ENCODE data around the gene DOCK4.

The DOCK4 gene

GRCh38 chr7:111844904-111845671, 361.1 kb downstream of the DOCK4 start:
- DNase-seq (ENCODE audit: low spot score) = no peak
- TF ChIP-seq CTCF (IDR thresholded peaks at IDR 0.05; ENCODE audit: extremely low read depth, insufficient read depth, missing control alignments) = no peak
- in situ Hi-C loops (cut with MboI; ENCODE audit: low pct_unique_long_range_greater_than_20kb, low sequenced_read_pairs, unreplicated experiment) = no loop called here

- in situ Hi-C loops (cut with MboI; ENCODE audit: low pct_unique_long_range_greater_than_20kb, low sequenced_read_pairs, unreplicated experiment) = no loop called here
- TF ChIP-seq CTCF (IDR thresholded peaks at IDR 0.05; ENCODE audit: extremely low read depth, insufficient read depth, missing control alignments) = no peak
- DNase-seq (ENCODE audit: low spot score) = no peak
Measured at GRCh38 chr7:111842491-111842890, 363.7 kb downstream of the DOCK4 start.

GRCh38 chr7:111841596-111842205, 364.5 kb downstream of the DOCK4 start:
- in situ Hi-C loops (cut with MboI; ENCODE audit: low pct_unique_long_range_greater_than_20kb, low sequenced_read_pairs, unreplicated experiment) = no loop called here
- no peak for TF ChIP-seq CTCF (IDR thresholded peaks at IDR 0.05; ENCODE audit: extremely low read depth, insufficient read depth, missing control alignments)
- DNase-seq (ENCODE audit: low spot score) = no peak

GRCh38 chr7:111840528-111840927, 365.7 kb downstream of the DOCK4 start:
- TF ChIP-seq CTCF (IDR thresholded peaks at IDR 0.05; ENCODE audit: extremely low read depth, insufficient read depth, missing control alignments) = no peak
- in situ Hi-C loops (cut with MboI; ENCODE audit: low pct_unique_long_range_greater_than_20kb, low sequenced_read_pairs, unreplicated experiment) = no loop called here
- DNase-seq (ENCODE audit: low spot score) = no peak

GRCh38 chr7:111839261-111839660, 366.9 kb downstream of the DOCK4 start:
- TF ChIP-seq CTCF (IDR thresholded peaks at IDR 0.05; ENCODE audit: extremely low read depth, insufficient read depth, missing control alignments) = no peak
- in situ Hi-C loops (cut with MboI; ENCODE audit: low pct_unique_long_range_greater_than_20kb, low sequenced_read_pairs, unreplicated experiment) = no loop called here
- DNase-seq (ENCODE audit: low spot score) = no peak

GRCh38 chr7:111836592-111836991, 369.6 kb downstream of the DOCK4 start:
- no peak for TF ChIP-seq CTCF (IDR thresholded peaks at IDR 0.05; ENCODE audit: extremely low read depth, insufficient read depth, missing control alignments)
- in situ Hi-C loops (cut with MboI; ENCODE audit: low pct_unique_long_range_greater_than_20kb, low sequenced_read_pairs, unreplicated experiment) = no loop called here
- no peak for DNase-seq (ENCODE audit: low spot score)

Data from GM13977 (cell line).